Raji (cell line): Measurements from ENCODE around the gene WIZ.

Experiments
- POLR2A ChIP-seq: IDR thresholded peaks from 2 replicates; pipeline ENCODE4 v1.6.1; 2011; ENCODE audit warnings: low read depth, low read length, control low read depth; ENCODE audit not compliant: insufficient read depth

The WIZ gene

GRCh38 chr19:15397782-15398181 is 52.0 kb downstream of the WIZ start:
- TF ChIP-seq POLR2A, result no peak

- no peak for TF ChIP-seq POLR2A
These were observed 52.5 kb downstream of the WIZ start for GRCh38 chr19:15397236-15397635.

- no peak for TF ChIP-seq POLR2A
These were observed 53.3 kb downstream of the WIZ start for GRCh38 chr19:15396436-15396835.

- no peak for TF ChIP-seq POLR2A
These were observed 55.3 kb downstream of the WIZ start for GRCh38 chr19:15394426-15394825.

GRCh38 chr19:15393963-15394362 is 55.8 kb downstream of the WIZ start:
- no peak for TF ChIP-seq POLR2A

GRCh38 chr19:15390814-15391213 is 58.9 kb downstream of the WIZ start:
- no peak for TF ChIP-seq POLR2A

GRCh38 chr19:15381864-15382263 is 67.9 kb downstream of the WIZ start:
- no peak for TF ChIP-seq POLR2A

- no peak for TF ChIP-seq POLR2A
These were observed 68.3 kb downstream of the WIZ start for GRCh38 chr19:15381429-15381828.

- TF ChIP-seq POLR2A, result peak; percentile 38
These were observed 69.6 kb downstream of the WIZ start for GRCh38 chr19:15379999-15380647.

- peak; percentile 71 for TF ChIP-seq POLR2A
These were observed 70.4 kb downstream of the WIZ start, which contains the start of gene AKAP8 for GRCh38 chr19:15379083-15379998. Gene AKAP8 (minus strand): TSS chr19:15379787. CDS start chr19:15379731, 56 bp downstream.

- TF ChIP-seq POLR2A, result peak; percentile 44; the same call in 1 of the 2 replicates
These were observed 71.1 kb downstream of the WIZ start for GRCh38 chr19:15378534-15379082.

- TF ChIP-seq POLR2A, result no peak
These were observed 74.8 kb downstream of the WIZ start for GRCh38 chr19:15374796-15375440.

GRCh38 chr19:15374105-15374651 is 75.6 kb downstream of the WIZ start:
- no peak for TF ChIP-seq POLR2A

GRCh38 chr19:15373644-15374043 is 76.1 kb downstream of the WIZ start:
- TF ChIP-seq POLR2A, result no peak

- TF ChIP-seq POLR2A, result no peak
These were observed 76.9 kb downstream of the WIZ start for GRCh38 chr19:15372891-15373301.

GRCh38 chr19:15372470-15372869 is 77.3 kb downstream of the WIZ start:
- no peak for TF ChIP-seq POLR2A
